ENCODE measurements around the gene TSPAN9.
"Not testable (repeated sequence)": the region's sequence is repeated elsewhere in the genome, so short reads cannot be mapped to it uniquely, and the experiment has no call there.

The TSPAN9 gene

DNA sequence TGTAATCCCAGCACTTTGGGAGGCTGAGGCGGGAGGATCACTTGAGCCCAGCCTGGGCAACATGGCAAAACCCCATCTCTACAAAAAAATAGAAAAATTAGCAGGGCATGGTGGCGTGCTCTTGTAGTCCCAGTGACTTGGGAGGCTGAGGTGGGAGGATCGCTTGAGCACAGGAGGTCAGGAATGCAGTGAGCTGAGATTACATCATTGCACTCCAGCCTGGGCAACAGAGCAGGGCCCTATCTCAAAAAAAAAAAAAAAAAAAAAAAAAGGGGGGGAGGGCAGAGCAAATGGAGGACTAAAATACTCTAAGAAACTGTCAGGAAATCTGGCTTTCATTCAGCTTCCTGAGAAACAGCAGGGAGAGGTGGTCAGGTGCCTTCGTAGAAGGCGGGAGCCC is 31.7 kb upstream of the TSPAN9 start:
- no peak for DNase-seq

DNA sequence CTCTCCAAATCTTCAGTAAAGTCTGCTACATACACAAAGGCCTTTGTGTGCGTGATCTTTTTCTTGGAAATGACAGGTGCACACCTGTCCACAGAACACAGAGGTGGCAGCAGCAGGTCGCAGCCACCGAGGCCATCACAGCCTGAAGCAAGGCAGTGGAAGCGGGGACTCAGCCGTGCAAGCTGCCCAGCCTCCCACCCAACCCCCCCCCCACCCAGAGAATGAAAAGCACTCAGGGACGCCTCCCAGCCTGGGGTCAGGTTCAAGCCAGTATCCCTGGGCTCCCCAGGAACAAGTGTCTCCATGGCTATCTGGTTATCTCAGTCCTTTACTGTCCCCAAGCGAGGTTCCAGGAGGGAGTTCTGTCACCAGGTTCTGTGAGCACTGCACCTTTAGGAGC is 31.2 kb upstream of the TSPAN9 start:
- DNase-seq, result no peak

DNA sequence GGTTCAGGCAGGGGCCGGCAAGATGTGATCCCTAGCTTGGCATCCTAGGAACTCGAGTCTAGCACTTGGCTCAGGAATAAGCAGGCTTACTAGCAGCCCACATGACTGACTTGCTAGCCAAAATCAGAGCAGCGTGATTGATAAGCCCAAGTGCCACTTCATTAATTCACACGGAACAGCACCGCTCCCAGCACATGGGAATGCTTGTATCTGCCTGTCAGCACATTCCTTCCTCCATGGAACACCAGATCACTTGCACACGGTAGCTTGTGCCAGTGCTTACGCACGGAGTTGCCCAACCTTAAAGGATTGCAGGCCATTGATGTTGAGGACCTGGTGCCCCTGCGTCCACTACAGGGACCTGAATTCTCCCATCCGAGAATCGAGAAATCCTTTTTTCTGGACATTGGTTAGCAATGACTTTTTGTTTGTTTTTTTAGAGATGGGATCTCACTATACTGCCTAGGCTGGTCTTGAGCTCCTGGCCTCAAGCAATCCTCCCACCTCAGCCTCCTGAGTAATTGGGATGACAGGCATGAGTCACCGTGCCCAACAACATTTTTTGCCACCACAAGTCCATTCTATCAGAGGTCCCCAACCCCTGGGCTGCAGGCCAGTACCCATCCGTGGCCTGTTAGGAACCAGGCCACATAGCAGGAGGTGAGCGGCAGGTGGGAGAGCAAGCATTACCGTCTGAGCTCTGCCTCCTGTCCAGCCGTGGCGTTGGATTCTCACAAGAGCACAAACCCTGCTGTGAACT is 30.6 kb upstream of the TSPAN9 start:
- no peak for DNase-seq

DNA sequence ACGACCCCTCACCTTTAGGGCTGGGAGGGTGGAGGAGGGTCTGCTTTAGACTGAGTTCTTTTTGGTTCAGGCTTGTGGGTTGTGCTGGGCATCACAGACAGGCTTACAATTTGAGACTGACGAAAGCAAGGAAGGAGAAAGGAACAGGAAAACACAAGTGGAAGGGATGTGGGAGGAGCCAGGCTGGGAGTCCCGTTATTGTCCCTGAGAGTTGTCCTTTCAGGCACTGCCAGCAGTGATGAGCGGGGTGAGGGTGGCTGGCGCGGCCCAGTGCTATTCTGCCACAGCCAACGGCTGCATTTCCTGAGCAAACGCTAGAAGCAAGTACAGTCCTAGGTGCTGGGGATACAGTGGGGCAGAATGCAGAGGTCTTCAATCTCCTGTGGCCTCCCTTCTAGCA is 29.2 kb upstream of the TSPAN9 start:
- no peak for DNase-seq

DNA sequence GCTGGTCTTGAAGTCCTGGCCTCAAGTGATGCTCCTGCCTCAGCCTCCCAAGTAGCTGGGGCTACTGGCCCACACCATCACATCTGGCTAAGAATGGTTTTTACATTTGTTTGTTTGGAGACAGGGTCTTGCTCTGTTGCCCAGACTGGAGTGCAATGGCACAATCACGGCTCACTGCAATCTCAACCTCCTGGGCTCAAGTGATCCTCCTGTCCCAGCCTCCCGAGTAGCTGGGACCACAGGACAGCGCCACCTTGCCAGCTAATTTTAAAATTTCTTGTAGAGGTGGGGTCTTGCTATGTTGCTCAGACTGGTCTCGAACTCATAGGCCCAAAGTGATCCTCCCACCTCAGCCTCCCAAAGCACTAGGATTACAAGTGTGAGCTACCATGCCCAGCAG is 28.6 kb upstream of the TSPAN9 start:
- DNase-seq, result no peak

DNA sequence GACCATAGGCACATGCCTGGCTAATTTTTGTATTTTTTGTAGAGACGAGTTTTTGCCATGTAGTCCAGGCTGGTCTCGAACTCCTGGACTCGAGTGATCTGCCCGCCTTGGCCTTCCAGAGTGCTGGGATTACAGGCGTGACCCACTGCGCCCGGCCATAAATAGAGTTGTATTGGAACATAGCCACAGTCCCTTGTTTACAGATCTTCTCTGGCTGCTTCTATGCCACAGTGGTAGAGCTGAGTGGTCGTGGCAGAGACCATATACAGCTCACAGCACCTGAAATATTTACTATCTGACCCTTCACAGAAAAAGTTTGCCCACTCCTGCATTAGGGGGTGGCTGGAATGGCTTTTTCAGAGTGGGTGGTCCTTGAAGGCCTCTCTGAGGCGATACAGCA is 28.0 kb upstream of the TSPAN9 start:
- DNase-seq, result no peak

DNA sequence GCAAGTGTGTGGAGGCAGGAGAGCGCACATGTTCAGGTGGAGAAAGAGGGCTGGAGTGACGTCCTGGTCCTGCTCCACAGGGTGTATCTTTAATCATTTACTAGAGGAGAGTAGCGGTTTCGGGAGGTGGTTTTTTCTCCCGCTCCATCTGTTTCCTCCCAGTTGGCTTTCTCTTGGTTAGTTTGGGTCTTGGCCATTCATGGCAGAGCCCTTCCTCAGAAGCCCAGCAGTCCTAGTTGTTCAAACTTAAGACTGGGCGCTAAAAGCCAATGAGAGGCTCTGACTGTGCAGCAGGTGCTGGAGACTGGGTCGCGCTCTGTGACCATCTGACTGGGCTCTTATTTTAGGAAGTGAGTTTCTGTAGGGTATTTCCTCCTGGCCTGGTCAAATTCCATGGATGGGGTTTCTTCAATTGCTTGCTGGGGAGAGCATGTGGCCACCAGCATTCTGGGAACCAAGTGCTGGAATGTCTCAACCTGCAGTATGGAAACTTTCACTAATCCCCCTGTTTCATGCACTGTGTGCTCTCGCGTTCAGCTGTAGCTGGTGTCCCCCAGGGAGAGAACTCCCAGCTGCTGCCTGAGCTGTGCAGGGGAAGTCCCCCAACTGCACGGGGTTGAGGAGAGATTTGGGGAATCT is 27.4 kb upstream of the TSPAN9 start:
- no peak for DNase-seq

DNA sequence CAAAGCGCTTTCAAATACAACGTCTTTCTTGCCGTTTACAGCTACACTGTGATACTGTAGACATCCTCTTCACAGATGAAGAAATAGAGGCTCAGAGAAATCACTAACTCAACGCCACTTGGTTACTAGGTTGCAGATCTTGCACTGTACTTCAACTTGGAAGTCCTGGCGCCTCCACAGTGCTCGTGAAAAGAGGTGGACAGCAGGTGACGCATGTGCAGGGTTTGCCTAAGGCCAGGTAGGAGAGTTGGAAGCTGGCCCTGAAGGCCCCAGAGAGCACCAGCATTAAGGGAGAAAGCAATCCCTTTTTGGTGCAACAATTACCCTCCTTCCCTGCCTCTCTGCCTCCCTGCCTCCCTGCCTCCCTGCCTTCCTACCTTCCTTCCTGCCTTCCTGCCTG is 22.8 kb upstream of the TSPAN9 start:
- no peak for DNase-seq

DNA sequence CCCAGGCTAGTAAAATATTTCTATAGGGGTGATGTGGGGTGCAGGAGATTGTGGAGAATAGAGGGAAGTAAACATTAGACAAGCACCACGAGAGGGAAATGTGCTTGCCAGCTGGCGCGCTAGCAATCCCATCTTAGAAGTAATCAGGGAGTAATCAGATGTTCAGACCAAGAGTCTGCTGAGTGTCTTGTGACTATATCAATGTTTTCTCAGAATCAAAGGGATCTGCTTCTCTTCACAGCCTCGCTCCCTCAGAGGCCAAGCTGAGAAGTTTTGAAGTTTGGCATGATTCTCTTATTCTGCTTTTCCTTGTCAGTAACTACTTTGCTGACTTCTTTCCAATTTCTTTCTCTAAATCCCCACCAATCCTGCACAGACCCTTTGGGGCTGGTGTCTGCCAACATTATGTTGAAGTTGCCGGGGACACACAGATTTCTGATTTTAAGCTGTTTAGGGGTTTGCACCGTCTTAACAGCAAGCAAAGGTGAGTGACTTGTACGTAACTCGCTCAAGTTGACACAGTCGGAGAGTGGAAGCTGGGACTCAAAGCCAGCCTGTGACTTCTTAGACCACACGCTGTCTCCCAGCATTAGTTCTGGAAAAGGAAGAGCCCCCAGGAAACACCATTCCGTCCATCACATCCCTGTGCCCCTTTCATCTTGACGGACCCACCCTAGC is 22.0 kb upstream of the TSPAN9 start:
- no peak for DNase-seq

DNA sequence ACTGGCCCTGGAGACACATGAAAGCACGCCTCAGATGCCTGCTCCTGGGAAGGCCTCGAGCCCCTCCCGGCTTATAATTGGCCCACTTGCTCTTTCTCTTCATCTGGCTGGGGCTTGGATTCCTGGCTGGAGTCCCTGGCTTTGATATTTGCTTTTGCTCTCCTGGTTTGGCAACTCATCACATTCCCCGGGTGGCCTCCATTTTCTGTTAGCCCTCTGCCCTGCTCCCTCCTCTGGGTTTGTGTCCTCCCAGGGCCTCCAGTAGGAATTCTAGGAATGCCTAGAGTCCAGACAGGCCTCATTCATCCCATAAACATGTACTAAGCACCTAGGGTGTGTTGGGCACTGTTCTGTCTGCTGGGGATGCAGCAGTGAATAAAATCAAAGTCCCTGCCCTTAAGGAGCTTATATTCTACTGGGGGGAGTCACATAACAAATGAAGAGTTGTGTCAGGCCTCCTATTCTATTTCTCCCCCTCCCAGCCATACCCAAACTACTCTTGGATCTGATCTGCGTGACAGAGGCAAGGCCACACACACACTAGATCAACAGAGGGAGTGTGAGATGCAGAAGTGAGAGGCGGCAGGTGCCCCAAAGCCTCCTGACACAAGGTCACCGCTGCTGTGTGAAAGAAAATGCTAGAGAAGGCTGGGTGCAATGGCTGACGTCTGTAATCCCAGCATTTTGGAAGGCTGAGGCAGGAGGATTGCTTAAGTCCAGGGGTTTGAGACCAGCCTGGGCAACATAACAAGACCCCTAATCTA is 21.3 kb upstream of the TSPAN9 start:
- DNase-seq, result no peak

DNA sequence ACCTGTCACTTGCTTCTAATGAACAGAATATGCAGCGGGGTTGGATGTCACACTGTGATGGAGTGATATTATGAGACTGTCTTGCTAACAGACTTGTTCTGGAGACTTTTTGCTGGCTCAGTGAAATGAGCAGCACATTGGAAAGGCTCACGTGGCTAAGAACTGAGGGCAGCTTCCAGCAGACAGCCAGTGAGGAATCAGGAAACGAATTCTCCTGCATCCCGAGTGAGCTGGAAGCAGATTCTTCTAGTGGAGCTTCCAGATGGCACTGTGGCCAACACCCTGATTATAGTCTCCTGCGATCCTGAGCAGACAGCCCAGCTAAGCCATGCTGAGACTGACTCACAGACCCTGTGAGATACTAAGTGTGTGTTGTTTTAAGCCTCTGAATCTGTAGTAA is 16.1 kb upstream of the TSPAN9 start:
- no peak for DNase-seq

DNA sequence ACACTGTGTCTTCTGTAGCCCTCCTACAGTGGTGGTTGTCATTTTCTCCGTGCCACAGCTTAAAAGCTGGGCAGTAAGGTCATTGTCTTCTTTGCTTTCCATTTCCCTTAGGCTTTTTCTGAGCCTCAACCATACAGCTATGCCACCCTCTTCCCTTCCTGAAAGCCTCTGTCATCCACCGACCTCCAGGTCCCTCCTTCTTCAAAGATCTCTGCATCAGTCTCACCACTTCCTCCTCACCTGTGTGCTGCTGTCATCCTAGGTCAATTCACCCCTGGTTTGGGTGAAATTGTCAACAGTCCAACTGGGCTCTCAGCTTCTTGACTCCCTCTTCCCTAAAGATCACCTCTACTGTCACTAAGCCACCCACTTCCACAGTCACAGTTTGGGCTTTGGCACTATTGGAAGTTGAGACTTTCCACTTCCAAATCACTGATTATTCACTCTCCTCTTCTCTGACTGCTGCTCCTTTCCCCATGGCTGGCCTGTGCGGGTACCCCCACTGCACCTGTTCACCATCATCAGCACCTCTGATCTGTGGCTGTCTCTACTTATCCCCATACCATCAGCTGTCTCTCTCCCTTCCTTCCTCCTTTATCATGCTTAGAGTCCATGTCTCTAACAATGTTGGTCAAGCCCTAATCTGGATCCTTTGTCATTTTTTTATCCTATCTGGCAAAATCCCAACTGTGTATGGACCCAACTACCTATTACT is 15.5 kb upstream of the TSPAN9 start:
- DNase-seq, result no peak

DNA sequence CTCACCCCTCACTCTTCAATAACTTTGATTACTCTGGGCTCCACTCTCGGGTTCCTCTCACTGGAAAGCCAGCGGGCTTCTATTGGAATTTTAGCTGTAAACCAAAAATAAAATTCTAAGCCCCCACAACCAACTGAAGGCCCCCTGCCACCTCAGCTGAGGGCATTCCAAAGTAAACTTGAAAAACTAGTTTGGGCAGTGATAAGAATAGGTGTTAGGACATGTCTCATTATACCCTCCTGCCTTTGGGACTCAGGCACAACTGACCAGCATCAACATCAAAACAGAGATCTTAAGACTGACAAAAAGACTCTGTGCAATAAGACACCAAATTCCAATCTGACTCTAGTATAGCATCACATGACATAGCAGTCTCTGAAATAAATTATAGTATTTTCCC is 11.9 kb upstream of the TSPAN9 start:
- DNase-seq, result no peak

DNA sequence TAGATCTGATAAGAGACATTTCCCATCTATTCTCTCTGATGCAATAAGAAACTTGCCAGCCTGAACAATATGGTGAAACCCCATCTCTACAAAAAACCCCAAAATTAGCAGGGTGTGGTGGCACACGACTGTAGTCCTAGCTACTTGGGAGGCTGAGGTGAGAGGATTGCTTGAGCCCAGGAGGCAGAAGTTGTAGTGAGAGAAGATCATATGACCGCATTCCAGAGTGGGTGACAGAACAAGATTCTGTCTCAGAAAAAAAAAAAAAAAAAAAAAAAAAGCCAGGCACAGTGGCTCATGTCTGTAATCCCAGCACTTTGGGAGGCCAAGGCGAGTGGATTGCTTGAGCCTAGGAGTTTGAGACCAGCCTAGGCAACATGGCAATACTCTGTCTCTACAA is 11.3 kb upstream of the TSPAN9 start:
- DNase-seq, result not testable (repeated sequence)

DNA sequence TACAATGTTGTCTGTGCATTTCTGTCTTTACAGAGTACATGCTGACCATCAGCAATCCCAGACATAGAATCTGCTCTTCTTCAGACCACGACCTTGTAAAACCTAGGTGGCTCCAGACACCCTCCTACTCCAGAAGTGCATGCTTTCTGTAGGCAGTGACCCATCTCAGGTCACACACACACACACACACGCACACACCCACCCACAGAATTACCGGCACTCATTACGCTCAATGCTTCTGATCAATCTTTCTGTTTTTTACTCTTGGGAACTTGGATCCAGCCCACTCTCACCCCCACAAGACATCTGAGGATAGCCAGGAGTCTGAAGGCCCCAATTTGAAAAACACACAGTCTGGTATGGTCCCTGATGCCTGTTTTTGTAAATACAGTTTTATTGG is 7.5 kb upstream of the TSPAN9 start:
- DNase-seq, result no peak

DNA sequence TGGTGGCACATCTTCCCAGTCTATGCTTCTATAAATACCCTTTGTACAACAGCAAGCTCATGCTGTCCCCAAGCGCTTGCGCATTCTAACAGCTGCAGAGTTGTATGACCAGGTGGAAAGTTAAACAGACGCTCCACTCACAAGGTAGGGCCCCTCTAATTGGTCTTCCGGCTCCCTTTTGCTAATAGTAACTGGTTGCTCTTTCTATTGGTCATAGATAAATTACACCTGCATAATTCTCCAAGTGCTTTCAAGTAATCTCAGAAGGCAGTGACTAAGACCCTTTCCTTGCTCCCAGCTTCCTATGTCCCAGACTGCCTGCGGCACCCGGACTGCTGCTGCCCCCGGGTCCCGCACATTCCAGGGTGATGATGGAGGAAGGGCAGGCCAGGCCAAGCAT is 6.1 kb upstream of the TSPAN9 start:
- no peak for DNase-seq

DNA sequence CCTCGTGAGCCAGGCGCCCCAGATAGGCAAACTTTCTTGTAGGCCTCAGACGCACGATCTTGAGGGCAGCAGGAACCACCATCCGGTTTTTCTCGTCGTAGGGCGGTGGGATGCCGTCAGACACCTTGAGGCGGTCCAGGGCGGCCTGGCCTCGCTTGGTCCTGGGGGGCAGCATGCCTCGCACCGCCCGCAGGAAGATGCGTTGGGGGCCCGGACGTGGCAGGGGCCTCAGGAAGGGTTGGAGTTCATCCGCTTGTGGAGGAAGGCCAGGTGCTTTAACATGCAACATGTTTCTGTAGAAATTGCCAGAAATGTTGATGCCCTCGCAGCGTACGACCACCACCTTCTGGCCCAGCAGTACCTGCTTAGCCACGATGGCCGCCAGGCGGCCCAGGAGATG is 5.5 kb upstream of the TSPAN9 start:
- no peak for DNase-seq

DNA sequence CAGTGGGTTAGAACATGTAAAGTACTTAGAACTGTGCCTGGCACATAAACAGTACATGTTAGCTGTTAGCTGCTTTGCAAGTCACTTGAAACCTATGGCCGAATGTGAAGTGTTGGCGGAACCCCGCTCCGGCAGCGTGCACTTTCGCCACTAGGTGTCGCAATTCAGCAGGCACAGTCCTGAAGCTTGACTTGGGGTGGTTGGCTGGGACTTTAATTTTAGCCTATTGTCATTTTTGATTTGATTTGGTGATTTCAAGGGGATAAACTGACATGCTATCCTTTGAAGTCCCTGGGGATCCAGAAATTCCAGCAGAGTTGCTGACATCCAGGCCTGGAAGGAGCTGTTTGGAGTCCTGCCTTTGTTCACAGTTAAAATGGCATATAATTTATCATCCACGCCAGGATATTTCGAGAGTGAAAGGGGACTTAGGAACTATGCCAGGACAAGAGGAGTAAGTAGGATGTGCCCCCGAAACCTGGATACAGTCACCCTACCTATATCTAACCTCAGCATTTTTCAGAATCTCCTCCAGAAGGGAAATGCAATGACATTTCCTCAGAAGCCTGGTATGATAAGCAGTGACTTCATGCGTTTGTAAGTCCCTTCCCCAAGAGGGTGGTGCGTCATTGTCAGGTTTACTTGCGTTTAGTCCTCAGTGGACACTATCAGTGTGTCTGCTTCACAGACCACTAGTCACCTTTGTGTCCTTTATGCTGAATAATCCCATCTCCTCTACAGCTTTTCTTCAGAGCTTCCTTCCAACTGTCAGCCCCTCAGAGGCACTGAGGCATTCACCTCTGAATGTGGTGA is 3.5 kb upstream of the TSPAN9 start:
- DNase-seq, result peak; percentile 78 to 82

DNA sequence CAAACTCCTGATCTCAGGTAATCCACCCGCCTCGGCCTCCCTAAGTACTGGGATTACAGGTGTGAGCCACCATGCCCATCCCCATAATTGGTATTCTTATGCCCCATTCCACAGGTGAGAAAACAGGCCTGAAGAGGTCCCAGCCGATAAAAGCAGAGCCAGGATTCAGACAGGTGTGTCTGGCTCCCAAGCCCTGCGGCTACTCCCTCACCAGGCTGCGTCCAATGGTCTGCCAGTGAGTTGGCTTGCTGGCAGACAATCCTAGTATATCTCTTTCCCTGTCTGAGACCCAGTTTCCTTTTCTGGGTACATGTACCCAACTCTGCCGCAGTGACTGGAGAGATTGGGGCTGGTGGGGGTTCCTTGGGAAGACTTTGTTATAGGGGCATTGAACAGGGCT is 1.9 kb upstream of the TSPAN9 start:
- no peak for DNase-seq

DNA sequence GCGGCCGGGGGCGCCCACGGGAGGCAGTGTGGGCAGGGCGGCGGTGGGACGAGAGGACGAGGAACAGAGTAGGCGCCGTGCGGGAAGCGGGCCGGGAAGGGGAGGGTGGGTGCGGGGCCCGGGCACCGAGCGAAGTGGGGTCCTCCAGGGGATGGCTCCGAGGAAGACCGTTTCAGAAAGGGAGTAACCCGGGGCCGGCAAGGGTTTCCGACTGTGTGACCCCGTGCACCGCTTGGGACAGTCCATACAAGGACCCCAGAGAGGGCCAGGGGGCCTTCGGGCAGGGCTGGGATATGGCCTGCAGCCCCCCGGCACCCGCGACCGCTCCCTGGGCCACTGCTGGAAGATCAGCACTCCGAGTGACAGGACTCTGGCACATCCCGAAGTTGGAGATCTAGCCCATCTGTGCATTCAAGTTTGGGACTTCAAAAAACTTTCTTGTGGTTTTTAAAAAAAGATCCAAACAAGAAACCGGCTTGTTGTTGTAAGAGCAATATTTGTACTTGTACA is 448 bp downstream of the TSPAN9 start:
- DNase-seq, result peak in 1 of 2 experiments; percentile 9

DNA sequence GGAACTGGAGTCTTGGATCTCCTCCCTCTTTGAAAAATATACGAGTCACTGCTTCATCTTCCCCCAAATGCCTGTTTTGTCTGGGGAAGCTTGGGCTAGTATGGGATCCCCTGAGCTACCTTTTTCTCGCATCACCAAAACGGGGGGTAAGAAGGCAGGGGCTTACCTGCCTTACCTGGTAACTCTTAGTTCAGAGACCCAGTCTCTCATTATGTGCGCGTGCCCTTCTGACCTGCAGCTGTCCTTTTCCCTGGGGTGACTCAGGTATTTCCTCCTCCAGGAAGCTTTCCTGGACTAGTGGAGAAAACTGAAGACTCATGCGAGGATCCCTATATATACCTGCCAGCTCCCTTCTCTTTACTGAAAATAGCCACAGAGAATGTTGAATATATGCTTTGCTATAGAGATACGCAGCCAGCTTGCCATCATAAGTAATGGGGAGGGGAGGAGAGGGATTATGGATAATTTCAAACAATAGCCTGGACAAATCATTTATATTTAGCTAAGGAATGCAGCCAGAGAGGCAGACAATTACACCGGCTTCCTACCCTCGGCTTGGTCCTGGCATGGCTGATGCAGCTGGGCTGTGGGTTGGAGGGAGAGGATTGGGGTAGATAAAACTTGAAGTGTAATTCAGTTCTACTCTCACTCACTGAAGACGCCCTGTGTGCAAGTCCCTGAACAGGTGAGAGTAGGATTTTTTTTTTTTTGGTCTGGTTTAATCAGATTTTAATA is 1.1 kb downstream of the TSPAN9 start:
- no peak for DNase-seq
